Natural killer cell treated with Interleukin-12 subunit alpha and Interleukin-12 subunit beta and Interleukin-15 and Interleukin-18, amount 100 ng/mL, for 72 hours (primary cell): ENCODE measurements around the gene TCN2. TPM values are rescaled to one million over a fixed set of nuclear protein-coding genes. Genes with fewer than 3 reads are reported as not detected.
"Not testable (repeated sequence)": the region's sequence is repeated elsewhere in the genome, so short reads cannot be mapped to it uniquely, and the experiment has no call there.

Source experiments
- ATAC-seq, 2 donors: fragments of 150-1000 bp; cut with Tn5 transposase in 1 of 2; sonication (Bioruptor Pico), chemical (Tn5 transposase) in 1 of 2; 2 replicates each; pipeline ENCODE4 v1.10.0; 2021
- DNase-seq: peaks from one replicate; pipeline ENCODE4 v3.0.0; 2022; ENCODE audit warnings: low spot score
- H3K27ac Mint-ChIP-seq, 2 donors: 1 replicate in 1 of 2; 2 replicates in 1 of 2; pipeline ENCODE4 v1.8.0; 2022; ENCODE audit warnings: mixed read lengths in 2 of 2, mild to moderate bottlenecking in 1 of 2, moderate library complexity in 1 of 2
- H3K27me3 Mint-ChIP-seq, 2 donors: 1 replicate in 1 of 2; 2 replicates in 1 of 2; pipeline ENCODE4 v1.8.0; 2022; ENCODE audit warnings: mixed read lengths in 2 of 2
- H3K36me3 Mint-ChIP-seq: one replicate; pipeline ENCODE4 v1.8.0; 2022; ENCODE audit warnings: mixed read lengths
- H3K4me1 Mint-ChIP-seq, 2 donors: 1 replicate in 1 of 2; 2 replicates in 1 of 2; pipeline ENCODE4 v1.8.0; 2022; ENCODE audit warnings: low read depth in 2 of 2, mixed read lengths in 2 of 2, mild to moderate bottlenecking in 1 of 2
- H3K4me3 Mint-ChIP-seq: one replicate; pipeline ENCODE4 v1.8.0; 2022; ENCODE audit warnings: mixed read lengths
- H3K9me3 Mint-ChIP-seq: 2 replicates; pipeline ENCODE4 v1.8.0; 2022; ENCODE audit warnings: mixed read lengths
- total RNA-seq, 2 donors: library from RNA; stranded (reverse); gene quantifications; one replicate each; pipeline ENCODE4 v1.2.3, GENCODE V29; 2022

TCN2 gene
- total RNA-seq, 2 donors from 2014 or later: 0.19 TPM; not detected in 1

DNA sequence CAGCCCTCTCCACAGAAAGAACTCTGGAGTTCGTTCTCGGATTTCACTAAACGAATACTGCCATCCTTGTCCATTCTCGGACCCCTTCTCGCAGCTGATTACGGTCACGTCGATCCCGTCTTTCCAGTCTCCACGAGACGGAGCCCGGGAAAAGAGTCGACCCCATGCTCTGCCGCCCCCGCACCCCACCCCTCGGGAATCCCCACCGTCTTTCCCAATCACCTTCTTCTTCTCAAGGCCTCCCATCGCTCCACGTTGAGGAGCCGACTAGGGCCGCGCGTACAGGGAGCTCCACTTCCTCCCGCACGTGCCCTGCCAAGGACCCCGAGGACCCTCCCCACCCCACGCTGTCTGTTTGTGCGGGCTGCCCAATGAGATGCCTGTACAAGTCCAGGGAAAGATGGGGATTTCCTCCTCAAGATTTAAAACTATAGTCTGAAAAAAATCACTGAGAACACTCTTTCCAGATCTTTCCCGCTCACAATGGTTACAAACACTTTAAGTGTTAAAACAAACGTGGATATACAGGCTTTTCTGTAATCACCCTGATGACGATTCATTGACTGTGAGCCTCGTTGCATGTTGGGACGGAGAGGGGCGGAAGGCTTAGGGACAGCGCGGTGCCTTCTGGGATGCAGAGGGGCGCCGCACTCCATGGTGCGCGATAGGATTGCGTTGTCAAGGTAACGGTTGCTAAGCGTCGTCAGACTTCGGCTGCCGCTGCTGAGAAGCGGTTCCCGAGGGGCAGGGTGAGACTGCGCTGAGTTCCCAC lies 15.2 kb upstream of the TCN2 start, which contains the start of gene PES1:
TSS of gene PES1 (minus strand) at position 323 of the 772 bp plus-strand sequence. CDS start at position 246, 77 bp downstream.
- ATAC-seq: peak; percentile 100
- H3K27me3 Mint-ChIP-seq: peaks cover 0 to 4% of the 10 kb centered on the region in 2 donors
- H3K4me1 Mint-ChIP-seq: no peaks in the 10 kb centered on the region
- DNase-seq: peak; percentile 94
- no peak within 1 kb of the TSS for H3K27ac Mint-ChIP-seq
- no peaks in the 10 kb centered on the region for H3K9me3 Mint-ChIP-seq
- H3K36me3 Mint-ChIP-seq: no peaks in the 10 kb centered on the region
- no peak within 1 kb of the TSS for H3K4me3 Mint-ChIP-seq

- not testable (repeated sequence) for H3K27me3 Mint-ChIP-seq
These were observed 14.6 kb upstream of the TCN2 start for GRCh38 chr22:30592360-30592713.

GRCh38 chr22:30596199-30596598 lies 10.8 kb upstream of the TCN2 start:
- Mint-ChIP-seq H3K36me3 (no peaks in the 10 kb centered on the region), H3K4me3 (no peak overlapping the region), H3K27ac (no peak overlapping the region), H3K9me3 (no peaks in the 10 kb centered on the region), H3K4me1 (no peaks in the 10 kb centered on the region), H3K27me3 (peaks cover 0 to 4% of the 10 kb centered on the region in 2 donors)
- ATAC-seq (no peak), DNase-seq (no peak)

More at GRCh38 chr22:30592360-30592713, 14.6 kb upstream of the TCN2 start:
- H3K36me3 Mint-ChIP-seq, H3K9me3 Mint-ChIP-seq, H3K27ac Mint-ChIP-seq, H3K4me3 Mint-ChIP-seq, H3K4me1 Mint-ChIP-seq, ATAC-seq, DNase-seq: not testable (repeated sequence)

- Mint-ChIP-seq H3K9me3 (no peaks in the 10 kb centered on the region), H3K4me3 (no peak overlapping the region), H3K27ac (no peak overlapping the region), H3K27me3 (peaks cover 0 to 4% of the 10 kb centered on the region in 2 donors), H3K36me3 (no peaks in the 10 kb centered on the region), H3K4me1 (no peaks in the 10 kb centered on the region)
- DNase-seq (no peak), ATAC-seq (no peak)
These were observed 10.1 kb upstream of the TCN2 start for GRCh38 chr22:30596886-30597285.

DNA sequence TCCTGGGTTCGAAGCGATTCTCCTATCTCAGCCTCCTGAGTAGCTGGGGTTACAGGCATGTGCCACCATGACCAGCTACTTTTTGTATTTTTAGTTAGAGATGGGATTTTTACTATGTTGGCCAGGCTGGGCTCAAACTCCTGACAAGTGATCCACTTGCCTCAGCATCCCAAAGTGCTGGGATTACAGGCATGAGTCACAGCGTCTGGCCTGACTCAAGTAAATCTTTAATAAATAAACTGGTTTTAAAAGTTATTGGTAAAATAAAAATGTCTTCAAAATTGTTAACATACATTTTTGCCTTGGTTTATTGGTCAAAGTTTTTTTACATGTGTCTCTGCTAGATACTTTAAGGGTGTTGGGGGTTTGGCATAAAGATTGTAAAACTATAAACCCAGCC lies 8.0 kb upstream of the TCN2 start:
- Mint-ChIP-seq H3K36me3 (no peaks in the 10 kb centered on the region), H3K27ac (no peak overlapping the region), H3K9me3 (no peaks in the 10 kb centered on the region), H3K4me1 (peaks cover 0 to 3% of the 10 kb centered on the region in 2 donors), H3K27me3 (no peaks in the 10 kb centered on the region), H3K4me3 (no peak overlapping the region)
- ATAC-seq (no peak), DNase-seq (no peak)

DNA sequence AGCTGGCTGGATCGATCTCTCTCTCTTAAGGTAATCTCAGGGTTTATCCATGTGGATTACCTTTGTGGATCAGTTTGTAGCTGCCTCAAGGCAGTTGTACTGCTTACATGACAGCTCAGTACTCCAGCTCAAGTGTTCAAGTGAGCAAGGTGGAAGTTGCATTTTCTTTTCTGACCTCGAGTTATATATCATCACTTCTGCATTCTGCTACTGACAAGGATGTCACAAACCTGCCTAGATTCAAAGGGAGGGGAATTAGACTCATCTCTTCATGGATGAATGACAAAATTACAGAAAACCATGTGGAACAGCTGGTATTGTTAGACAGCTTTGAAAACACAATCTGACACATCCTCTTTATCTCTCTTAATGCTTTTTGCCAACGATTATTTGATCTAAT lies 6.1 kb upstream of the TCN2 start:
- Mint-ChIP-seq H3K27me3 (no peaks in the 10 kb centered on the region), H3K36me3 (no peaks in the 10 kb centered on the region), H3K27ac (no peak overlapping the region), H3K4me1 (peaks cover 5 to 11% of the 10 kb centered on the region in 2 donors), H3K9me3 (no peaks in the 10 kb centered on the region), H3K4me3 (no peak overlapping the region)
- ATAC-seq (no peak), DNase-seq (no peak)

DNA sequence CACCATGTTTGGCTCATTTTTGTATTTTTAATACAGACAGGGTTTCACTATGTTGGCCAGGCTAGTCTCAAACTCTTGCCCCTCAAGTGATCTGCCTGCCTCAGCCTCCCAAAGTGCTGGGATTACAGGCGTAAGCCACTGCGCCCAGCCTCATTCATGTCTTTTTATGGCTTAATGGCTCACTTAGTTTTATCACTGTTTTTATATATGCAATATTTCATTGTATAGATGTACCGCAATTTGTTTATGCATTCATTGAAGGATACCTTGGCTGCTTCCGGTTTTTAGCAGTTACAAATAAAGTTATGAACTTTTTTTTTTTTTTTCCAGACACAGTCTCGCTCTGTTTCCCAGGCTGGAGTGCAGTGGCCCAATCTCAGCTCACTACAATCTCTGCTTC lies 5.5 kb upstream of the TCN2 start:
- H3K9me3 Mint-ChIP-seq: no peaks in the 10 kb centered on the region
- no peak overlapping the region for H3K27ac Mint-ChIP-seq
- no peaks in the 10 kb centered on the region for H3K36me3 Mint-ChIP-seq
- DNase-seq (no peak), ATAC-seq (no peak)
- H3K27me3 Mint-ChIP-seq: no peaks in the 10 kb centered on the region
- H3K4me1 Mint-ChIP-seq: peaks cover 5 to 12% of the 10 kb centered on the region in 2 donors
- H3K4me3 Mint-ChIP-seq: no peak overlapping the region

GRCh38 chr22:30602049-30602448 lies 4.9 kb upstream of the TCN2 start:
- ATAC-seq: no peak
- Mint-ChIP-seq H3K4me1 (peaks cover 7 to 15% of the 10 kb centered on the region in 2 donors), H3K27ac (no peak overlapping the region), H3K27me3 (no peaks in the 10 kb centered on the region), H3K36me3 (no peaks in the 10 kb centered on the region), H3K4me3 (no peak overlapping the region), H3K9me3 (no peaks in the 10 kb centered on the region)
- no peak for DNase-seq

- ATAC-seq: no peak
- no peak for DNase-seq
- H3K4me3 Mint-ChIP-seq: no peak overlapping the region
- H3K36me3 Mint-ChIP-seq: no peaks in the 10 kb centered on the region
- peaks cover 13 to 21% of the 10 kb centered on the region in 2 donors for H3K4me1 Mint-ChIP-seq
- H3K27me3 Mint-ChIP-seq: peaks cover 0 to 3% of the 10 kb centered on the region in 2 donors
- H3K27ac Mint-ChIP-seq: no peak overlapping the region
- H3K9me3 Mint-ChIP-seq: no peaks in the 10 kb centered on the region
These were observed 3.2 kb upstream of the TCN2 start for GRCh38 chr22:30603801-30604200.

DNA sequence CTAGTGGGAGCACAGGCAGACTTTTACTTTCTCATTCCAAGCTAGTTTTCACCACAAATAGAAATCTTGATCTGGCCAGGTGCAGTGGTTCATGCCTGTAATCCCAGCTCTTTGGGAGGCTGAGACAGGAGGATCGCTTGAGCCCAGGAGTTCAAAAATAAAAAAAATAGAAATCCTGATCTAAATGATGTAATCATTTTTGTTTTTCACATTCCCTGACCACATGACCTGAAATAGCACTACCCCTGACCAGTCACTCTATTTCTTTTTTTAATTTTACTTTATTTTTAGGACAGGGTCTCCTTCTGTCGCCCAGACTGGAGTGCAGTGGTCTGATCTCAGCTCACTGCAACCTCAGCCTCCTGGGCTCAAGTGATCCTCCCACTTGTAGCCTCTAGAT lies 2.3 kb upstream of the TCN2 start:
- no peak overlapping the region for H3K4me3 Mint-ChIP-seq
- H3K4me1 Mint-ChIP-seq: peaks cover 22 to 29% of the 10 kb centered on the region in 2 donors
- no peaks in the 10 kb centered on the region for H3K36me3 Mint-ChIP-seq
- H3K27ac Mint-ChIP-seq: no peak overlapping the region
- DNase-seq: no peak
- H3K9me3 Mint-ChIP-seq: no peaks in the 10 kb centered on the region
- peaks cover 0 to 6% of the 10 kb centered on the region in 2 donors for H3K27me3 Mint-ChIP-seq
- no peak for ATAC-seq

DNA sequence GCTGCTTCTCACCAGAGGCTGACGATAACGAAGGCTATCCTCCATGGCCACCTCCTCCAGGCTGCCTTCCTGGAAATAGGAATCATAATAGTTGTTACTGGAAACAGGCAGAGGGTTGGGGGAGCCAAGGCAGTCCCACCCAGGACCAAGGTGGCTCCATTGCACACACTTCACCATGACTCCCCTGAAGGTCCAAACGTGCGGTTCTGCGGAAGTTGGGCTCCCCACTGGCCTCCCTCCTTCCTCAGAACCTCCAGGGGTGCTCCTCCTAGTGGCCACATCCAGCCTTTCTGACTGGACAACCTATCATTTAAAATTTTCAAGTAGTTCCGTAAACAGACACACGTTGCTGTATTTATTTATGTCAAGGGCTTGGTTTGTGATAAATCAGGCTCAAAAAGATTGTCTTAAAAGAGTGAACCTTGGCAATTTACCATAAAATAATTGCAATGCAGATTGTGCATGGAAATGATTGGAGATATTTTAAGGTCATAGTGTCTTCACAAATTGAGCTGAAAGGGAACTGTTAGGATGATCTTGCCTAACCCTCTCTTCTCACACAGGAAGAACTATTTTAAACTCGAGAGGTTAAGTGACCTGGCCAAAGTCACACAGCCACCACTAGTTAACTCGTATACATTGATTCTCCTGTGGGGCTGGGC lies 1.4 kb upstream of the TCN2 start:
- no peak for DNase-seq
- Mint-ChIP-seq H3K4me1 (peaks cover 29 to 31% of the 10 kb centered on the region in 2 donors), H3K4me3 (peak overlapping the region; percentile 51), H3K9me3 (no peaks in the 10 kb centered on the region), H3K27ac (peak overlapping the region in 1 of 2 donors; percentile 29), H3K27me3 (peaks cover 0 to 9% of the 10 kb centered on the region in 2 donors), H3K36me3 (no peaks in the 10 kb centered on the region)
- peak in 1 of 2 donors; percentile 37 for ATAC-seq

DNA sequence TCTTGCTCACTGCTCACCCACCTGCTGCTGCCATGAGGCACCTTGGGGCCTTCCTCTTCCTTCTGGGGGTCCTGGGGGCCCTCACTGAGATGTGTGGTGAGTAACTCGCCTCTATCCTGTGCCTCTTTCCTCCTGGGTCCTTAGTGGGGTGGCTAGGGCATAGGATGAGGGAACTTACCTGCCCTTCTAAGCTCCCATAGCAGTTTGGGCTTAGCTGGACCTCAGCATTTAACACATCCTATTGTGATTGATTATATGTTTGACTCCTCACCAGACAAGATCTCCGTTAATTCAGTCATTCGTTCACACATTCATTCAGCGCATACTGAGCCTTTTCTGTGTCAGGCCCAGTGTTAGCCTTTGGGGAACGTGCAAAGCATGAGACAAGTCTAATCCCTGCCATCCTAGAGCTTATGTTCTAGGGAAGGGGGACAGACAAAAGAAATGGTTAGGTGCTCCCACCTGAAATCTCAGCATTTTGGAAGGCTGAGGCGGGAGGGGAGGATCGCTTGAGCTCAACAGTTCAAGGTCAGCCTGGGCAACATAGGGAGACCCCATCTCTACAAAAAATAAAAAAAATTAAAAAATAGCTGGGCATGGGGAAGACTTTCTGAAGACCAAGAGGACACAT lies 441 bp downstream of the TCN2 start:
- Mint-ChIP-seq H3K36me3 (no peaks in the 10 kb centered on the region), H3K27ac (peak overlapping the region; percentile 26 to 89), H3K4me1 (peaks cover 29 to 33% of the 10 kb centered on the region in 2 donors), H3K9me3 (no peaks in the 10 kb centered on the region), H3K4me3 (peak overlapping the region; percentile 72), H3K27me3 (peaks cover 0 to 10% of the 10 kb centered on the region in 2 donors)
- DNase-seq: no peak
- ATAC-seq: no peak

GRCh38 chr22:30607939-30608338 lies 965 bp downstream of the TCN2 start:
- DNase-seq: no peak
- H3K4me1 Mint-ChIP-seq: peaks cover 29 to 33% of the 10 kb centered on the region in 2 donors
- H3K27me3 Mint-ChIP-seq: peaks cover 0 to 10% of the 10 kb centered on the region in 2 donors
- no peaks in the 10 kb centered on the region for H3K36me3 Mint-ChIP-seq
- no peak for ATAC-seq
- no peak overlapping the region for H3K4me3 Mint-ChIP-seq
- no peak overlapping the region for H3K27ac Mint-ChIP-seq
- H3K9me3 Mint-ChIP-seq: no peaks in the 10 kb centered on the region
